GM18511 (cell line): ENCODE measurements around the gene TFPI.
"Not testable (repeated sequence)": the region's sequence is repeated elsewhere in the genome, so short reads cannot be mapped to it uniquely, and the experiment has no call there.

Experiments
- ATAC-seq: cut with Tn5 transposase; IDR thresholded peaks from one replicate; pipeline ENCODE4 v1.9.1; 2021; ENCODE audit warnings: mild to moderate bottlenecking, moderate library complexity; ENCODE audit not compliant: unreplicated experiment

Gene TFPI

DNA sequence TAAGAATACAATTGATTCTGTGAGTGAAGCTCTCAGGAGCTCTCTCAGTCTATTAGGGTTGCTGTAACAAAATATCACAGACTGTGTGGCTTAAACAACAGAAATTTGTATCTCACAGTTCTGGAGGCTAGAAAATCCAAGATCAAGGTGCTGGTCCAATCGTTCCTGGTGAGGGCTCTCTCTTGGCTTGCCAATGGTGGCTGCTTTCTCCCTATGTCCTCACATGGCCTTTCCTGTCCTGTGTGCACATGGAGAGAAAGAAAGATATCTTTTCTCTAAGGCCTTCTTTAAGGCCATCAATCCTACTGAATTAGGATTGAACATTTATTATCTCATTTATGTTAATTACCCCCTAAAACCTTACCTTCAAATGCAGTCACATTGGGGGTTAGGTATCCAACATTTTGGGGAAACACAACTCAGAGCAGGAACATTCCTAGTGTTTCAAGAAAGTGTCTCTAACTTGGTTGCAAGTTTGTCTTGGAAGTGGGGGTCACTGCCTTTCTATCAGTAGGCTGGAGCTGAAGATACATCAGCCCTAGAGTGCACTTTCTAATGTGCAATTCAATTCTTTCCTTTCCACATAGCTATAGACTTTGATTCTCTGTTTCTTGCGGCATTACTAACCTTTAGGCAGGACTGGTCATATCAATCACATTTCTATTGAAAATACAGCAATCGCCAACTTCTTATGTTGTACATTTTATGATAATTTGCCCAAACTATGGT lies 24.8 kb downstream of the TFPI start:
- ATAC-seq = no peak

GRCh38 chr2:187528042-187528441 lies 26.2 kb downstream of the TFPI start:
- no peak for ATAC-seq

- no peak for ATAC-seq
Observed at GRCh38 chr2:187527262-187527661, 27.0 kb downstream of the TFPI start.

- no peak for ATAC-seq
Observed at GRCh38 chr2:187526792-187527191, 27.4 kb downstream of the TFPI start.

GRCh38 chr2:187525163-187525900 lies 28.9 kb downstream of the TFPI start:
- ATAC-seq = no peak

- ATAC-seq = no peak
Observed at GRCh38 chr2:187523325-187523724, 30.9 kb downstream of the TFPI start.

- ATAC-seq = no peak
Observed at GRCh38 chr2:187520121-187520624, 34.1 kb downstream of the TFPI start.

- ATAC-seq = no peak
Observed at GRCh38 chr2:187519419-187520120, 34.7 kb downstream of the TFPI start.

DNA sequence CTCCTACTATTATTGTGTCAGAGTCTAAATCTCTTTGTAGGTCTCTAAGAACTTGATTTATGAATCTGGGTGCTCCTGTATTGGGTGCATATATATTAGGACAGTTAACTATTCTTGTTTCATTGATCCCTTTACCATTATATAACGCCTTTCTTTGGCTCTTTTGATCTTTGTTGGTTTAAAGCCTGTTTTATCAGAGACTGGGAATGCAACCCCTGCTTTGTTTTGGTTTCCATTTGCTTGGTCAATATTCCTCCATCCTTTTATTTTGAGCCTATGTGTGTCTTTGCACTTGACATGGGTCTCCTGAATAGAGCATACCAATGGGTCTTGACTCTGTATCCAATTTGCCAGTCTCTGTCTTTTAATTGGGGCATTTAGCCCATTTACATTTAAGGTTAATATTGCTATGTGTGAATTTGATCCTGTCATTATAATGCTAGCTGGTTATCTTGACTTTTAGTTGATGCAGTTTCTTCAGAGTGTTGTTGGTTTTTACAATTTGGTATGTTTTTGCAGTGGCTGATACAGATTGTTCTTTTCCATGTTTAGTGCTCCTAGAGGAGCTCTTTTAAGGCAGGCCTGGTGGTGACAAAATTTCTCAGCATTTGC lies 36.4 kb downstream of the TFPI start:
- not testable (repeated sequence) for ATAC-seq

GRCh38 chr2:187516630-187517510 lies 37.4 kb downstream of the TFPI start:
- ATAC-seq = not testable (repeated sequence)

DNA sequence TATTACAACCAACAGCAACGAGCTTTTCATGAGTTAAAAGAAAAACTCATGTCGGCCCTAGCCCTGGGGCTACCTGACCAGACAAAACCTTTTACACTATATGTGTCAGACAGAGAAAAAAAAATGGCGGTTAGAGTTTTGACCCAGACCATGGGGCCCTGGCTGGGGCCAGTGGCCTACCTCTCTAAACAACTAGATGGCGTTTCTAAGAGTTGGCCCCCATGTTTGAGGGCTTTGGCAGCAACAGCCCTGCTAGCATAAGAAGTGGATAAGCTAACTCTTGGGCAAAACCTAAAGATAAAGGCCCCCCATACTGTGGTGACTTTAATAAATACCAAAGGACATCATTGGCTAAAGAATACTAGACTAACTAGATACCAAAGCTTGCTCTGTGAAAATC lies 39.3 kb downstream of the TFPI start:
- ATAC-seq = no peak

DNA sequence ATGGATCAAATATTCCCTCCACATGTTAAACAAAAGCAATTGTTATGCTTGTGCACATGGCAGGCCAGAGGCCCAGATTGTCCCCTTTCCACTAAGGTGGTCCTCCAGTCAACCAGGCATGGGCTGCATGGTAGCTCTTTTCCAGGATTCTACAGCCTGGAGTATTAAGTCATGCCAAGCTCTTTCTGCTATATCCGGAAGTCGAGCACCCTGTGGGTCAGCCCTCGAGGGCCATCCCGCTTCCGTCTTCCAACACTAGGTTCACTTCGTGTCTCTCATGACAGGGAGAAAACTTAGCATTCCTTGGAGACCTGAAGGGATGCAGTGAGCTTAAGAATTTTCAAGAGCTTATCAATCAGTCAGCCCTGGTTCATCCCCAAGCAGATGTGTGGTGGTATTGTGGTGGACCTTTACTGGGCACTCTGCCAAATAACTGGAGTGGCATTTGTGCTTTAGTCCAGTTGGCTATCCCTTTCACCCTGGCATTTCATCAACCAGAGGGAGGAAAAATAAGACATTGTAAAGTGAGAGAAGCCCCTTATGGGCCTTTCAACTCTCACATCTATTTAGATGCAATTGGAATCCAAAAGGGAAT lies 39.9 kb downstream of the TFPI start:
- not testable (repeated sequence) for ATAC-seq

DNA sequence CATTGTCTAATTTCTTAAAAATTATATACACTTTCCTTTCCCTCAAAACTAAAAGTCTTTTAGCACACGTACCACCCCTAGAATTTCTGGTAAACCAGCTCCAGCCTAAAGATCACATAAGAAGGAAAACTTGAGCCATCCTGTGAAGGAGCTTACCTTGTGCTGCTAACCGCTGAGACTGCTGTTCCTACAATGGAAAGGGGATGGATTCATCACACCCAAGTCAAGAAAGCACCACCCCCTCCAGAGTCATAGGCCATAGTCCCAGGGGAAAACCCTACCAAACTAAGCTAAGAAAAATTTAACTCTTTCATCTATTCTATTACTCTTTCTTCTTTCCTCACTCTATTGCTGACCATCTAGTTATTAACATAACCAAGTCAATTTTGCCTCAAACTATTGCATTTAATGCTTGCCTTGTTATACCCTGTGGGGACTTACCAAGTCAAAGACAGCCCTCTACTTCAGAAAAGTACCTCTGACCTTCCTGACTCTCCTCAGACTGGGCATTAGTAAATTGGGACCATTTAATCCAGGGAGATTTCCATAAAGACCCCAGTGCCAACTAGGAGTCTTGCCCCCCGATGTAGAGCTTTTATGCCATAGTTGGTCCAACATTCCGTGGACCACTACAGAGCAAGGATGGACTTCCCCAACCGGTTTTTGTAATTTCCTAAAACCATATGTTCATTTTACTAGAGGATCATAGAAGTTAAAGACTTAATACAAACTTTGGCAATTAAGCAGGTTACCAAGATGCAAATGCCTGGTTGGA lies 40.6 kb downstream of the TFPI start:
- not testable (repeated sequence) for ATAC-seq

- no peak for ATAC-seq
Observed at GRCh38 chr2:187511356-187512315, 42.6 kb downstream of the TFPI start.

- ATAC-seq = not testable (repeated sequence)
Observed at GRCh38 chr2:187510419-187511355, 43.5 kb downstream of the TFPI start.

DNA sequence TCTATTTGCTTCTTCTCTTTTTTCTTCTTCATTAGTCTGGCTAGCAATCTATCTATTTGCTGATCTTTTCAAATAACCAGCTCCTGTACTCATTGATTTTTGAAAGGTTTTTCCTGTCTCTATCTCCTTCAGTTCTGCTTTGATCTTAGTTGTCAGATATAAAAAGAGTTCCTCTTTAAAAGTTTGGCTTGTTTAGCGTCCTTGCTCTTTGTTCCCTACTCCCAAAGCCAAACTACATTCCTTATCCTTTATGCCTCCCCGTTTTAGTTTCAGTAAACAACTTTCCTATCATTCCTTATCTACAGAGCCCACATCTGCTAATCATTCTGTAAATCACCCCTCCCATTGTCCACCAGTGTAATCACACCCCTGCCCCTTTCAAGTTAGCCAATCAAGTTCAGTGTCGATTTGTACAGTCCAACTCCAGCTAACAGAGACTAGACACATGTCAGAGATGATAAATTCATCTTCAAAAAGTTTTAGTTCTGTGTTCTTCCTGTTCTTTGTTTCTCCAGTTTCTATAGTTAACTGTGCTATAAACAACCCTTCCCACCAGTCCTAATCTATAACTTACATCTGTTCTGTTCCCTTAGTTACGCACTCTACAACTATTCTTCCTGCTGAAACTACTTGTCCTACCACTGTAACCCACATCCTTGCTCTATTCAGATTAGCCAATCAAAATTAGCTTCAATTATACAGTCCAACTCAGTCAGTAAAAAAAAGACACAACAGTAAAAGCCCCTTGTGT lies 44.4 kb downstream of the TFPI start:
- ATAC-seq = no peak
